Smooth muscle cell (in vitro differentiated cells): ENCODE measurements around the gene HMGB4. TPM values are rescaled to one million over a fixed set of nuclear protein-coding genes. Genes with fewer than 3 reads are reported as not detected.

ENCODE experiments used
- DNase-seq: peaks from one replicate; lab custom pipeline; 2025; ENCODE audit not compliant: unreplicated experiment; lab: John Stamatoyannopoulos, UW
- H2AFZ ChIP-seq: fragments of 200-600 bp; sonication (generic); 2 replicates; pipeline ENCODE4 v1.6.0; 2016; ENCODE audit warnings: antibody characterized with exemption, low read depth, mild to moderate bottlenecking
- H3F3A ChIP-seq: fragments of 200-600 bp; sonication (generic); 2 replicates; pipeline ENCODE4 v1.6.0; 2017; ENCODE audit warnings: antibody characterized with exemption, low read depth
- H3K27ac ChIP-seq: fragments of 200-600 bp; sonication (generic); 2 replicates; pipeline ENCODE4 v1.5.1; 2016; ENCODE audit warnings: low read depth, mild to moderate bottlenecking
- H3K27me3 ChIP-seq: fragments of 200-600 bp; sonication (generic); 2 replicates; pipeline ENCODE4 v1.6.1; 2016; ENCODE audit warnings: low read depth, mild to moderate bottlenecking
- H3K36me3 ChIP-seq: fragments of 200-600 bp; sonication (generic); 2 replicates; pipeline ENCODE4 v1.5.1; 2016; ENCODE audit warnings: low read depth
- H3K4me1 ChIP-seq: fragments of 200-600 bp; sonication (generic); 2 replicates; pipeline ENCODE4 v1.5.1; 2016; ENCODE audit warnings: low read depth
- H3K4me2 ChIP-seq: fragments of 200-600 bp; sonication (generic); 2 replicates; pipeline ENCODE4 v1.6.0; 2016; ENCODE audit warnings: mild to moderate bottlenecking
- H3K4me3 ChIP-seq: fragments of 200-600 bp; sonication (generic); 2 replicates; pipeline ENCODE4 v1.5.1; 2016; ENCODE audit warnings: mild to moderate bottlenecking
- H3K79me2 ChIP-seq: fragments of 200-600 bp; sonication (generic); 2 replicates; pipeline ENCODE4 v1.6.0; 2016; ENCODE audit warnings: low read depth, mild to moderate bottlenecking
- H3K9ac ChIP-seq: fragments of 200-600 bp; sonication (generic); 2 replicates; pipeline ENCODE4 v1.6.0; 2016; ENCODE audit warnings: low read depth
- H3K9me3 ChIP-seq: fragments of 200-600 bp; sonication (generic); replicated peaks from 2 replicates; pipeline ENCODE4 v1.5.1; 2016; ENCODE audit warnings: low read depth
- H4K20me1 ChIP-seq: fragments of 200-600 bp; sonication (generic); 2 replicates; pipeline ENCODE4 v1.6.0; 2016; ENCODE audit warnings: low read depth
- WGBS: methylation state at CpG from one replicate; pipeline ENCODE4 v1.1.7; 2016; ENCODE audit warnings: low lambda C conversion rate; 5-methylcytosine and 5-hydroxymethylcytosine counted together
- polyA plus RNA-seq: library from polyadenylated mRNA; unstranded; fragments of >200 nt; fragmentation: Nextera tagmentation; extraction: Ambion mirVana; gene quantifications from 2 replicates; pipeline ENCODE4 v1.2.1, GENCODE V29; 2016
- total RNA-seq: library from RNA; depleted of rRNA; stranded (reverse); fragments of >200 nt; gene quantifications from 2 replicates; pipeline ENCODE4 v1.2.3, GENCODE V29; 2014
- TF ChIP-seq, protein P1 (sequence below): fragments of 200-600 bp; sonication (generic); IDR thresholded peaks from 2 replicates; pipeline ENCODE4 v1.5.1; 2017; ENCODE audit warnings: borderline replicate concordance, mild to moderate bottlenecking, antibody characterized with exemption; ENCODE audit not compliant: insufficient read depth, poor library complexity, severe bottlenecking

The HMGB4 gene, protein sequence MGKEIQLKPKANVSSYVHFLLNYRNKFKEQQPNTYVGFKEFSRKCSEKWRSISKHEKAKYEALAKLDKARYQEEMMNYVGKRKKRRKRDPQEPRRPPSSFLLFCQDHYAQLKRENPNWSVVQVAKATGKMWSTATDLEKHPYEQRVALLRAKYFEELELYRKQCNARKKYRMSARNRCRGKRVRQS
- total RNA-seq (not detected in 2 replicates), polyA plus RNA-seq (not detected in 2 replicates)

DNA sequence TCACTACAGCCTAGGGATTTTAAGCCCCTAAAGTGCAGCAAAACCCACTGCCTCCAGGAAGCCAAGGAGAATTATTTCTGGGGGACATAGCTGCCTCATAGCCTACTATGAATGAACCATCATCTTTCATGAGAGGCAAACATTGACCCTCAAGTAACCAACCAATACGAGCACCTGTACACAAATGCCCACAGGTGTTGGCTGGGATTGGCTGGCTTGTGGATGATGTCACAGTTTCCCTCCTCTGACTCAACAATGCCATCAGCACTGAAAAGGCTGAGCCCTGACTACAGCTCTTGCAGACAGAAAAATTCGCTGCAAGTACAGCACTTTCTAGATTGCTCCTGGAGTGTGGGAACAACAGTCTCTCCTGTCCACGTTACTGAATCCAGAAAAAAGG lies at the start of gene HMGB4:
Gene HMGB4, plus strand, starts transcription at position 301 of the 400 bp plus-strand sequence. CDS start 113 bp downstream, outside the sequence.
- WGBS, result 85% methylated on average over 3 of the region's 3 CpGs
- Histone ChIP-seq H2AFZ (no peak within 1 kb of the TSS), H3K4me2 (no peak within 1 kb of the TSS), H3K4me1 (no peaks in the 10 kb centered on the region), H3F3A (no peaks in the 10 kb centered on the region), H3K9me3 (no peaks in the 10 kb centered on the region), H3K9ac (no peak within 1 kb of the TSS), H4K20me1 (no peaks in the 10 kb centered on the region), H3K4me3 (no peak within 1 kb of the TSS), H3K36me3 (no peaks in the 10 kb centered on the region), H3K79me2 (no peaks in the 10 kb centered on the region), H3K27ac (no peak within 1 kb of the TSS), H3K27me3 (no peaks in the 10 kb centered on the region)
- TF ChIP-seq, protein P1, sequence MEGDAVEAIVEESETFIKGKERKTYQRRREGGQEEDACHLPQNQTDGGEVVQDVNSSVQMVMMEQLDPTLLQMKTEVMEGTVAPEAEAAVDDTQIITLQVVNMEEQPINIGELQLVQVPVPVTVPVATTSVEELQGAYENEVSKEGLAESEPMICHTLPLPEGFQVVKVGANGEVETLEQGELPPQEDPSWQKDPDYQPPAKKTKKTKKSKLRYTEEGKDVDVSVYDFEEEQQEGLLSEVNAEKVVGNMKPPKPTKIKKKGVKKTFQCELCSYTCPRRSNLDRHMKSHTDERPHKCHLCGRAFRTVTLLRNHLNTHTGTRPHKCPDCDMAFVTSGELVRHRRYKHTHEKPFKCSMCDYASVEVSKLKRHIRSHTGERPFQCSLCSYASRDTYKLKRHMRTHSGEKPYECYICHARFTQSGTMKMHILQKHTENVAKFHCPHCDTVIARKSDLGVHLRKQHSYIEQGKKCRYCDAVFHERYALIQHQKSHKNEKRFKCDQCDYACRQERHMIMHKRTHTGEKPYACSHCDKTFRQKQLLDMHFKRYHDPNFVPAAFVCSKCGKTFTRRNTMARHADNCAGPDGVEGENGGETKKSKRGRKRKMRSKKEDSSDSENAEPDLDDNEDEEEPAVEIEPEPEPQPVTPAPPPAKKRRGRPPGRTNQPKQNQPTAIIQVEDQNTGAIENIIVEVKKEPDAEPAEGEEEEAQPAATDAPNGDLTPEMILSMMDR, result no peak
- no peak for DNase-seq

DNA sequence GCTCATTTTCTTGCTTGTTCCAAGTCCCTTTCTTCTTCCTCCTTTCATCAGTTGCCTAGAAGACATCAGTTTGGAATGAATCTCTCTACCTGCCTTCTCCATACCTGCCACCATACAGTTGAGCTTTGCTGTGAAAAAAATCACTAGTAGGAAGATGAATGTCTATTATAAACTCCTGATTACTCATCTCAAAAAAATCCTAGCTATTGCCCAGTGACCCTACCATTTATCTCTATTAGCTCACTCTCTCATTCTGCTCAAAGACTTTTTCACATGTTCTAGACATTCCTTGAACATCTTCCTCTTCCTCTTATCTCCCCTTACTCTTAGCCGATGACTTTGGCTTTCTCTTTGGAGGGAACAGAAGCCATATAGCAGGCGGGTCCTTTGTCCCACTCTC lies 49.7 kb upstream of the HMGB4 start:
- 82% methylated on average over 2 of the region's 2 CpGs for WGBS
- H3K36me3 ChIP-seq, result no peaks in the 10 kb centered on the region
- no peak overlapping the region for H3K4me2 ChIP-seq
- no peak overlapping the region for H3K9ac ChIP-seq
- H4K20me1 ChIP-seq, result no peaks in the 10 kb centered on the region
- no peak overlapping the region for H3K4me3 ChIP-seq
- no peaks in the 10 kb centered on the region for H3K4me1 ChIP-seq
- no peaks in the 10 kb centered on the region for H3K9me3 ChIP-seq
- no peak overlapping the region for H3K27ac ChIP-seq
- no peaks in the 10 kb centered on the region for H3K79me2 ChIP-seq
- H3F3A ChIP-seq, result no peaks in the 10 kb centered on the region
- TF ChIP-seq, protein P1, result no peak
- H3K27me3 ChIP-seq, result no peaks in the 10 kb centered on the region
- DNase-seq, result no peak
- H2AFZ ChIP-seq, result no peak overlapping the region

DNA sequence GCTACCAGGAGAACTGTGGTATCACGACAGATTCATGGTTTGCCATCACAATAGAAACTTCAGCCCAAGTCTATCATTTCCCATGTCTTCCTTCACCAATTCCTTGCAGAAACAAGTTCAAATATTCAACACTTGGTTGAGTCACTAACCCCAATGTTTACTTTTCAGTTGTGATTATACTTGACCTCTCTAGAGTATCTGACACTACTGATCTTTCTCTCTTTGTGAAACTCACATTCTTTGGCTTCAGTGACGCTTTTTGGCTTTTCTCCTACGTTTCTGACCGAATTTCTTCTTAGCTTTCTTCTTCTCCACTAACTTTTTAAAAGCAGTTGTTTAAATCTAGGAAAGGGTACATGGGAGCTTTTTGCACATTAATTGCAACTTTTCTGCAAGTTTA lies 48.8 kb upstream of the HMGB4 start:
- TF ChIP-seq, protein P1, result no peak
- H3K27me3 ChIP-seq, result no peaks in the 10 kb centered on the region
- H3K27ac ChIP-seq, result no peak overlapping the region
- WGBS, result 70% methylated on average over 4 of the region's 4 CpGs
- no peaks in the 10 kb centered on the region for H3F3A ChIP-seq
- H3K4me2 ChIP-seq, result no peak overlapping the region
- H3K4me1 ChIP-seq, result no peaks in the 10 kb centered on the region
- no peak overlapping the region for H3K4me3 ChIP-seq
- H3K36me3 ChIP-seq, result no peaks in the 10 kb centered on the region
- DNase-seq, result no peak
- no peaks in the 10 kb centered on the region for H3K79me2 ChIP-seq
- H3K9me3 ChIP-seq, result no peaks in the 10 kb centered on the region
- H2AFZ ChIP-seq, result no peak overlapping the region
- H3K9ac ChIP-seq, result no peak overlapping the region
- no peaks in the 10 kb centered on the region for H4K20me1 ChIP-seq

DNA sequence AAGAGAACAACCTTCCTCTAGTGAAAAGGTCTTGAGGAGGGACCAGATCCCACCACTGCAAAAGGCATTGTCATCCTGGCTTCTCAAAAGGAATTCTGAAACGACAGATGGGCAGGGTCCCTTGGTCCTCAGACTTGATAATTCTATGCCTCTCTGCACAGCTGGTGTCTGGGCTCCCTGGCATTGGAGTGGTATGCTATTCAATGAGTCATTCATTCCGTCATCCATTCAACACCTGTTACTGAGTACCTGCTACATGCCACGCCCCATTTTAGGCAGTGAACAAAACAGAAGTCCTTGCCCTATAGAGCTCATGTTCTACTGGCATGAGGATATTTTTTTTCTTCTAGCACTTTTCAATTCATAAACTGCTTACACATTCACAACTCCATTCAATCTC lies 45.8 kb upstream of the HMGB4 start:
- no peaks in the 10 kb centered on the region for H3K4me1 ChIP-seq
- H3F3A ChIP-seq, result no peaks in the 10 kb centered on the region
- WGBS, result 86% methylated on average over 3 of the region's 3 CpGs
- H2AFZ ChIP-seq, result no peak overlapping the region
- no peak overlapping the region for H3K4me2 ChIP-seq
- no peaks in the 10 kb centered on the region for H3K36me3 ChIP-seq
- H3K27ac ChIP-seq, result no peak overlapping the region
- no peaks in the 10 kb centered on the region for H3K79me2 ChIP-seq
- no peak for DNase-seq
- H4K20me1 ChIP-seq, result no peaks in the 10 kb centered on the region
- no peaks in the 10 kb centered on the region for H3K9me3 ChIP-seq
- TF ChIP-seq, protein P1, result no peak
- no peaks in the 10 kb centered on the region for H3K27me3 ChIP-seq
- H3K4me3 ChIP-seq, result no peak overlapping the region
- H3K9ac ChIP-seq, result no peak overlapping the region
